ENCODE data around the gene ALPG. TPM values are rescaled to one million over a fixed set of nuclear protein-coding genes. Genes with fewer than 3 reads are reported as not detected.
"Not testable (repeated sequence)": the region's sequence is repeated elsewhere in the genome, so short reads cannot be mapped to it uniquely, and the experiment has no call there.

ALPG gene
- total RNA-seq, 4 donors from 2014 or later: not detected

GRCh38 chr2:232363784-232364615, 42.6 kb upstream of the ALPG start:
- H3K27ac ChIP-seq: no peak overlapping the region
- no peaks in the 10 kb centered on the region for H3K9me3 ChIP-seq
- TF ChIP-seq POLR2A (IDR thresholded peaks at IDR 0.05) (no peak), CTCF (IDR thresholded peaks at IDR 0.05 in 4 of 5, conservative IDR thresholded peaks at IDR 0.05 in 1 of 5) (no peak)
- no peak overlapping the region for H3K4me3 ChIP-seq
- DNase-seq: no peak
- intact Hi-C loops (cut with DNase I; ENCODE audit: low total_unique reads): no loop called here
- H3K4me1 ChIP-seq: no peaks in the 10 kb centered on the region
- in situ Hi-C loops (cut with MboI; ENCODE audit: low sequenced_read_pairs in 4 of 4): no loop called here
- no peak for ATAC-seq
- H3K36me3 ChIP-seq: no peaks in the 10 kb centered on the region
- no peaks in the 10 kb centered on the region for H3K27me3 ChIP-seq

- intact Hi-C loops (cut with DNase I; ENCODE audit: low total_unique reads); H3K4me3 ChIP-seq; H3K27me3 ChIP-seq; H3K27ac ChIP-seq; ATAC-seq; DNase-seq; H3K4me1 ChIP-seq; H3K9me3 ChIP-seq; H3K36me3 ChIP-seq; in situ Hi-C loops (cut with MboI; ENCODE audit: low sequenced_read_pairs in 4 of 4): not testable (repeated sequence)
Measured at GRCh38 chr2:232364806-232365594, 41.6 kb upstream of the ALPG start.

- Histone ChIP-seq H3K36me3 (no peaks in the 10 kb centered on the region), H3K27ac (no peak overlapping the region), H3K9me3 (no peaks in the 10 kb centered on the region), H3K27me3 (no peaks in the 10 kb centered on the region), H3K4me3 (no peak overlapping the region), H3K4me1 (no peaks in the 10 kb centered on the region)
- in situ Hi-C loops (cut with MboI; ENCODE audit: low sequenced_read_pairs in 4 of 4) (no loop called here), intact Hi-C loops (cut with DNase I; ENCODE audit: low total_unique reads) (no loop called here)
- DNase-seq (no peak), ATAC-seq (no peak)
- TF ChIP-seq POLR2A (IDR thresholded peaks at IDR 0.05): no peak
- TF ChIP-seq CTCF (IDR thresholded peaks at IDR 0.05 in 4 of 5, conservative IDR thresholded peaks at IDR 0.05 in 1 of 5): no peak
Measured at GRCh38 chr2:232365621-232366321, 40.9 kb upstream of the ALPG start.

GRCh38 chr2:232366461-232366860, 40.2 kb upstream of the ALPG start:
- DNase-seq; H3K4me3 ChIP-seq; H3K27me3 ChIP-seq; intact Hi-C loops (cut with DNase I; ENCODE audit: low total_unique reads); H3K27ac ChIP-seq; ATAC-seq; H3K4me1 ChIP-seq; H3K36me3 ChIP-seq; in situ Hi-C loops (cut with MboI; ENCODE audit: low sequenced_read_pairs in 4 of 4); H3K9me3 ChIP-seq: not testable (repeated sequence)

GRCh38 chr2:232367016-232367415, 39.6 kb upstream of the ALPG start:
- H3K36me3 ChIP-seq: no peaks in the 10 kb centered on the region
- H3K4me3 ChIP-seq: no peak overlapping the region
- no peak overlapping the region for H3K27ac ChIP-seq
- intact Hi-C loops (cut with DNase I; ENCODE audit: low total_unique reads): no loop called here
- no peaks in the 10 kb centered on the region for H3K9me3 ChIP-seq
- ATAC-seq: no peak
- no peaks in the 10 kb centered on the region for H3K27me3 ChIP-seq
- H3K4me1 ChIP-seq: no peaks in the 10 kb centered on the region
- no peak for TF ChIP-seq CTCF (IDR thresholded peaks at IDR 0.05 in 4 of 5, conservative IDR thresholded peaks at IDR 0.05 in 1 of 5)
- TF ChIP-seq POLR2A (IDR thresholded peaks at IDR 0.05): no peak
- in situ Hi-C loops (cut with MboI; ENCODE audit: low sequenced_read_pairs in 4 of 4): no loop called here
- no peak for DNase-seq
